Measurements from ENCODE around the gene DPP6. TPM values are rescaled to one million over a fixed set of nuclear protein-coding genes. Genes with fewer than 3 reads are reported as not detected.

The DPP6 gene
- total RNA-seq, 1 donor from 2014 or later, result 1.4 TPM

DNA sequence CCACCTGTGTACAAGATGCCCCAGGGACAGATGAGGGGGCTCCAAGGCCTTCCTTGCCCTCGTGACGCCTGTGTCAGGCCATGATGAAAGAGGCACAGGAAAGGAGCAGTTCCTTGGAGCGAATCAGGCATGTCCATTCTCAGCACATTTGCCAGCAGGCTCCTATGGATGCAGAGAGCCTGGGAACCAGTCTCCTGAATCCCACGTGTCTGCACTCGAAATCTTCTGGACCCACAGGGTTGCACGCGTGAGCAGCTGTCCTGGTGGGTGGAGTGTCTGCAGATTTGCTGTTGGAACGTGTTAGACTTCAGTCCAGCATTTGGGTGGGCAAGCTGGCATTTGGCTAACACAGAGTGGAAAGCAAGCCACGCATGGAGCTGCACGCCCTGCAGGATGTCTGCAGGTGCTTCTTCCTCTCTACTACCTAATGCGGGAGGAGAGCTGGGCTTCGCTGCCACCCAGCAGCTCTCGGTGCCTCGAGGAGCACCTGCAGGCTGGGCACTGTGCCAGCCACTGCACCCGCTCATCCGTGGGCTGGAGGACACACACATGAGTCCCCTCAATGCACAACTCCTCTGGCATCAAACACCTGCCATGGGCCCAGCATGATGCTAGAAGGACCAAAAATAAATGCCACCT, 810.1 kb downstream of the DPP6 start:
- no peaks in the 10 kb centered on the region for H3K9me3 Mint-ChIP-seq (ENCODE audit: unreplicated experiment)
- no peak for DNase-seq (ENCODE audit: low spot score)
- H3K4me1 Mint-ChIP-seq (ENCODE audit: unreplicated experiment), result no peaks in the 10 kb centered on the region
- H3K27me3 Mint-ChIP-seq (ENCODE audit: unreplicated experiment), result peaks cover 6% of the 10 kb centered on the region
- TF ChIP-seq CTCF (IDR thresholded peaks at IDR 0.05; ENCODE audit: unreplicated experiment), result no peak
- H3K4me3 Mint-ChIP-seq (ENCODE audit: unreplicated experiment), result no peak overlapping the region
- no peak overlapping the region for H3K27ac Mint-ChIP-seq (ENCODE audit: unreplicated experiment)
- no peaks in the 10 kb centered on the region for H3K36me3 Mint-ChIP-seq (ENCODE audit: low read depth, unreplicated experiment)

DNA sequence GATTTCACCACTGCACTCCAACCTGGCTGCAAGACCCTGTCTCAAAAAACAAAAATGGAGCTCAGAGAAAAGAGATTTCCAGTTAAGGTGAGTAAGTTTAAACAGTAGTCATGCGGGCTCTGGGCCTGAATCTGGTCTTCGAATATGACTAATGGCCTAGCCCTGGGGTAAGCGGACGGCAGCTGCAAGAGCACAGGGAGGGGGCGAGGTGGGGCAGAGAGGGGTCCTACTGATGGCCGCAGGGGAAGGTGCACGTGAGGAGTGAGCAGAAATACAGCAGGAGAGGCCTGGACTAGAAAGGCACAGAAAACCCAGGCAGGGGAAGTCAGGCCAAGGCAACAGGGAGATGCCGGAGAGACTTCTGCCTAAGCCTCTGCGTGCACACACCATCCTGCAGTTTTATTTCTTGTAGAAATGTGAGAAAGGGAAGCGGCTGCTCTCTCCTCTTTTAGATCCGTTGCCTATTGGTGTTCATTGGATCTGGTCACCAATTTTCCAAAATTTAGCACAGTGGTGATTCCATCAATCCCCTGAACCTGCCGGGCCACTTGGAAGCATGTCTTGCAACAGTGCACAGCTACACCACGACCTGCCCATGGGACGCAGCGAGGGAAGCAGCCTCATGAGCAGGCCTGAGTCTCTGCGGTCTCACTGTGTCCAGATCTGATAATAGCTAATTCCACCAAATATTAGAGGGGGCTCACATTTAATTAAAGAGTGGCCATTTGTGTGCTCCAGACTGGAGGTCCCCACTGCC, 811.7 kb downstream of the DPP6 start:
- Mint-ChIP-seq H3K4me3 (ENCODE audit: unreplicated experiment) (no peak overlapping the region), H3K27ac (ENCODE audit: unreplicated experiment) (no peak overlapping the region), H3K4me1 (ENCODE audit: unreplicated experiment) (peaks cover 5% of the 10 kb centered on the region), H3K36me3 (ENCODE audit: low read depth, unreplicated experiment) (no peaks in the 10 kb centered on the region), H3K27me3 (ENCODE audit: unreplicated experiment) (peaks cover 5% of the 10 kb centered on the region), H3K9me3 (ENCODE audit: unreplicated experiment) (no peaks in the 10 kb centered on the region)
- TF ChIP-seq CTCF (IDR thresholded peaks at IDR 0.05; ENCODE audit: unreplicated experiment), result no peak
- DNase-seq (ENCODE audit: low spot score), result no peak

GRCh38 chr7:154864523-154864891, 812.3 kb downstream of the DPP6 start:
- DNase-seq (ENCODE audit: low spot score), result no peak
- no peaks in the 10 kb centered on the region for H3K9me3 Mint-ChIP-seq (ENCODE audit: unreplicated experiment)
- peaks cover 5% of the 10 kb centered on the region for H3K4me1 Mint-ChIP-seq (ENCODE audit: unreplicated experiment)
- TF ChIP-seq CTCF (IDR thresholded peaks at IDR 0.05; ENCODE audit: unreplicated experiment), result no peak
- no peak overlapping the region for H3K27ac Mint-ChIP-seq (ENCODE audit: unreplicated experiment)
- no peak overlapping the region for H3K4me3 Mint-ChIP-seq (ENCODE audit: unreplicated experiment)
- peaks cover 7% of the 10 kb centered on the region for H3K27me3 Mint-ChIP-seq (ENCODE audit: unreplicated experiment)
- H3K36me3 Mint-ChIP-seq (ENCODE audit: low read depth, unreplicated experiment), result no peaks in the 10 kb centered on the region

- DNase-seq (ENCODE audit: low spot score), result no peak
- no peak for TF ChIP-seq CTCF (IDR thresholded peaks at IDR 0.05; ENCODE audit: unreplicated experiment)
- H3K27ac Mint-ChIP-seq (ENCODE audit: unreplicated experiment), result no peak overlapping the region
- peaks cover 8% of the 10 kb centered on the region for H3K4me1 Mint-ChIP-seq (ENCODE audit: unreplicated experiment)
- no peaks in the 10 kb centered on the region for H3K36me3 Mint-ChIP-seq (ENCODE audit: low read depth, unreplicated experiment)
- H3K4me3 Mint-ChIP-seq (ENCODE audit: unreplicated experiment), result no peak overlapping the region
- peaks cover 7% of the 10 kb centered on the region for H3K27me3 Mint-ChIP-seq (ENCODE audit: unreplicated experiment)
- H3K9me3 Mint-ChIP-seq (ENCODE audit: unreplicated experiment), result no peaks in the 10 kb centered on the region
Observed at GRCh38 chr7:154865984-154866685, 813.9 kb downstream of the DPP6 start.

- Mint-ChIP-seq H3K27ac (ENCODE audit: unreplicated experiment) (no peak overlapping the region), H3K36me3 (ENCODE audit: low read depth, unreplicated experiment) (no peaks in the 10 kb centered on the region), H3K9me3 (ENCODE audit: unreplicated experiment) (no peaks in the 10 kb centered on the region), H3K4me3 (ENCODE audit: unreplicated experiment) (no peak overlapping the region), H3K4me1 (ENCODE audit: unreplicated experiment) (peaks cover 9% of the 10 kb centered on the region), H3K27me3 (ENCODE audit: unreplicated experiment) (peaks cover 7% of the 10 kb centered on the region)
- DNase-seq (ENCODE audit: low spot score), result no peak
- TF ChIP-seq CTCF (IDR thresholded peaks at IDR 0.05; ENCODE audit: unreplicated experiment), result no peak
Observed at GRCh38 chr7:154867068-154867467, 814.9 kb downstream of the DPP6 start.
